Erythroblast (primary cell): Measurements from ENCODE around the gene APP.
"Not testable (repeated sequence)": the region's sequence is repeated elsewhere in the genome, so short reads cannot be mapped to it uniquely, and the experiment has no call there.

Experiments
- DNase-seq, 2 experiments: peaks; one replicate each; lab custom pipeline; 2025; lab: John Stamatoyannopoulos, UW
- GATA1 ChIP-seq: IDR thresholded peaks from 2 replicates; pipeline ENCODE4 v1.6.1; 2011; ENCODE audit warnings: low read depth, mild to moderate bottlenecking, control low read depth, low read length, moderate library complexity
- POLR2A ChIP-seq: IDR thresholded peaks from 2 replicates; pipeline ENCODE4 v1.6.1; 2011; ENCODE audit warnings: mild to moderate bottlenecking, low read length

The APP gene

GRCh38 chr21:26148071-26148839 lies 22.3 kb downstream of the APP start:
- no peak for DNase-seq
- TF ChIP-seq POLR2A (no peak), GATA1 (no peak)

- DNase-seq, result no peak
- TF ChIP-seq GATA1 (no peak), POLR2A (no peak)
These were observed 23.0 kb downstream of the APP start for GRCh38 chr21:26147535-26147934.

- DNase-seq, result no peak
- no peak for TF ChIP-seq GATA1
- TF ChIP-seq POLR2A, result no peak
These were observed 23.9 kb downstream of the APP start for GRCh38 chr21:26146681-26147080.

- TF ChIP-seq GATA1 (no peak), POLR2A (no peak)
- DNase-seq, result no peak
These were observed 26.5 kb downstream of the APP start for GRCh38 chr21:26144031-26144430.

GRCh38 chr21:26142363-26142762 lies 28.2 kb downstream of the APP start:
- TF ChIP-seq POLR2A (no peak), GATA1 (no peak)
- no peak for DNase-seq

- DNase-seq, result no peak
These were observed 29.6 kb downstream of the APP start for GRCh38 chr21:26140926-26141325.

GRCh38 chr21:26140164-26140579 lies 30.4 kb downstream of the APP start:
- peak in 1 of 2 experiments; percentile 8 for DNase-seq
- no peak for TF ChIP-seq POLR2A
- TF ChIP-seq GATA1, result no peak

More at GRCh38 chr21:26140926-26141325, 29.6 kb downstream of the APP start:
- TF ChIP-seq POLR2A, result no peak

- peak; percentile 8 to 47 for DNase-seq
These were observed 31.8 kb downstream of the APP start for GRCh38 chr21:26138615-26139257.

GRCh38 chr21:26137379-26138060 lies 33.0 kb downstream of the APP start:
- TF ChIP-seq POLR2A (no peak), GATA1 (no peak)

More at GRCh38 chr21:26138615-26139257, 31.8 kb downstream of the APP start:
- TF ChIP-seq POLR2A (no peak), GATA1 (no peak)

GRCh38 chr21:26136671-26137070 lies 33.9 kb downstream of the APP start:
- DNase-seq, result no peak
- TF ChIP-seq GATA1, result no peak
- no peak for TF ChIP-seq POLR2A

More at GRCh38 chr21:26137379-26138060, 33.0 kb downstream of the APP start:
- DNase-seq, result no peak

GRCh38 chr21:26135520-26135919 lies 35.0 kb downstream of the APP start:
- DNase-seq, result no peak
- TF ChIP-seq POLR2A (no peak), GATA1 (no peak)

- no peak for DNase-seq
- TF ChIP-seq GATA1, result no peak
- no peak for TF ChIP-seq POLR2A
These were observed 39.0 kb downstream of the APP start for GRCh38 chr21:26131554-26131953.

GRCh38 chr21:26131053-26131452 lies 39.5 kb downstream of the APP start:
- DNase-seq, result not testable (repeated sequence)

GRCh38 chr21:26130249-26130881 lies 40.2 kb downstream of the APP start:
- DNase-seq, result no peak
- TF ChIP-seq POLR2A (no peak), GATA1 (no peak)
